Effector memory CD8-positive, alpha-beta T cell (primary cell): ENCODE measurements around the gene SCYGR6.
A peak's percentile ranks its signal among the peaks of the same experiment; 100 is the strongest.
"Not testable (repeated sequence)": the region's sequence is repeated elsewhere in the genome, so short reads cannot be mapped to it uniquely, and the experiment has no call there.

ENCODE experiments used
- ATAC-seq: fragments of 150-1000 bp; cut with Tn5 transposase; replicated peaks from 2 replicates; pipeline ENCODE4 v1.10.0; 2021; ENCODE audit warnings: mild to moderate bottlenecking, moderate library complexity
- DNase-seq, 3 experiments: peaks; one replicate each; pipeline ENCODE4 v3.0.0; 2021
- H3K27ac Mint-ChIP-seq, 2 donors: one replicate each; pipeline ENCODE4 v1.8.0; 2022; ENCODE audit warnings: mild to moderate bottlenecking in 2 of 2, mixed read lengths in 2 of 2, moderate library complexity in 2 of 2
- H3K27me3 Mint-ChIP-seq, 2 donors: one replicate each; pipeline ENCODE4 v1.8.0; 2022; ENCODE audit warnings: mixed read lengths in 2 of 2
- H3K36me3 Mint-ChIP-seq: one replicate; pipeline ENCODE4 v1.8.0; 2022; ENCODE audit warnings: mild to moderate bottlenecking, moderate library complexity, mixed read lengths; ENCODE audit not compliant: insufficient read depth
- H3K4me1 Mint-ChIP-seq, 2 donors: one replicate each; pipeline ENCODE4 v1.8.0; 2022; ENCODE audit warnings: low read depth in 2 of 2, mixed read lengths in 2 of 2
- H3K4me3 Mint-ChIP-seq, 2 donors: one replicate each; pipeline ENCODE4 v1.8.0; 2022; ENCODE audit warnings: mild to moderate bottlenecking in 2 of 2, mixed read lengths in 2 of 2, moderate library complexity in 2 of 2
- H3K9me3 Mint-ChIP-seq, 2 donors: one replicate each; pipeline ENCODE4 v1.8.0; 2022; ENCODE audit warnings: mixed read lengths in 2 of 2
- total RNA-seq, 9 experiments: gene quantifications; one replicate each; lab custom pipeline; 2026; lab: John Stamatoyannopoulos, UW

The SCYGR6 gene
- 0 reads per million in 9 experiments for total RNA-seq

- H3K4me3 Mint-ChIP-seq = no peak within 1 kb of the TSS
- H3K36me3 Mint-ChIP-seq = peaks cover 4% of the 10 kb centered on the region
- H3K27ac Mint-ChIP-seq = no peak within 1 kb of the TSS
- no peaks in the 10 kb centered on the region for H3K9me3 Mint-ChIP-seq
- H3K27me3 Mint-ChIP-seq = peaks cover 29 to 44% of the 10 kb centered on the region in 2 donors
- ATAC-seq = no peak
- no peak for DNase-seq
- H3K4me1 Mint-ChIP-seq = no peaks in the 10 kb centered on the region
These were observed at the start of gene SCYGR6 for GRCh38 chr2:227724394-227725039. TSS of gene SCYGR6 (minus strand) at chr2:227724757. CDS start at chr2:227724757, 0 bp downstream.

- H3K4me1 Mint-ChIP-seq = peaks cover 0 to 5% of the 10 kb centered on the region in 2 donors
- no peak for ATAC-seq
- H3K4me3 Mint-ChIP-seq = no peak overlapping the region
- no peak for DNase-seq
- H3K27ac Mint-ChIP-seq = peak overlapping the region in 1 of 2 donors; percentile 41
- peaks cover 0 to 7% of the 10 kb centered on the region in 2 donors for H3K27me3 Mint-ChIP-seq
- peaks cover 3% of the 10 kb centered on the region for H3K36me3 Mint-ChIP-seq
- no peaks in the 10 kb centered on the region for H3K9me3 Mint-ChIP-seq
These were observed 49.6 kb upstream of the SCYGR6 start for GRCh38 chr2:227774011-227774624.

- no peak for DNase-seq
- peaks cover 0 to 5% of the 10 kb centered on the region in 2 donors for H3K4me1 Mint-ChIP-seq
- no peaks in the 10 kb centered on the region for H3K9me3 Mint-ChIP-seq
- ATAC-seq = no peak
- H3K27me3 Mint-ChIP-seq = no peaks in the 10 kb centered on the region
- H3K27ac Mint-ChIP-seq = no peak overlapping the region
- peaks cover 3% of the 10 kb centered on the region for H3K36me3 Mint-ChIP-seq
- H3K4me3 Mint-ChIP-seq = no peak overlapping the region
These were observed 48.4 kb upstream of the SCYGR6 start for GRCh38 chr2:227772932-227773331.

- Mint-ChIP-seq H3K9me3 (no peaks in the 10 kb centered on the region), H3K36me3 (peaks cover 3% of the 10 kb centered on the region), H3K27me3 (no peaks in the 10 kb centered on the region), H3K4me1 (peaks cover 0 to 5% of the 10 kb centered on the region in 2 donors), H3K4me3 (no peak overlapping the region), H3K27ac (no peak overlapping the region)
- no peak for ATAC-seq
- no peak for DNase-seq
These were observed 47.7 kb upstream of the SCYGR6 start for GRCh38 chr2:227772197-227772661.

- H3K27me3 Mint-ChIP-seq = no peaks in the 10 kb centered on the region
- ATAC-seq (no peak), DNase-seq (no peak)
- H3K9me3 Mint-ChIP-seq = no peaks in the 10 kb centered on the region
- peaks cover 0 to 4% of the 10 kb centered on the region in 2 donors for H3K4me1 Mint-ChIP-seq
- H3K4me3 Mint-ChIP-seq = no peak overlapping the region
- H3K36me3 Mint-ChIP-seq = peaks cover 3% of the 10 kb centered on the region
- no peak overlapping the region for H3K27ac Mint-ChIP-seq
These were observed 43.3 kb upstream of the SCYGR6 start for GRCh38 chr2:227767830-227768229.

GRCh38 chr2:227766373-227766883 is 41.9 kb upstream of the SCYGR6 start:
- H3K27me3 Mint-ChIP-seq = peaks cover 0 to under 1% of the 10 kb centered on the region in 2 donors
- DNase-seq (peak; percentile 34 to 48 (median 40)), ATAC-seq (peak; percentile 83)
- no peaks in the 10 kb centered on the region for H3K36me3 Mint-ChIP-seq
- peaks cover 0 to 4% of the 10 kb centered on the region in 2 donors for H3K4me1 Mint-ChIP-seq
- peak overlapping the region in 1 of 2 donors; percentile 55 for H3K27ac Mint-ChIP-seq
- H3K9me3 Mint-ChIP-seq = no peaks in the 10 kb centered on the region
- no peak overlapping the region for H3K4me3 Mint-ChIP-seq

- H3K4me3 Mint-ChIP-seq = no peak overlapping the region
- peak overlapping the region in 1 of 2 donors; percentile 55 for H3K27ac Mint-ChIP-seq
- no peaks in the 10 kb centered on the region for H3K9me3 Mint-ChIP-seq
These were observed 41.3 kb upstream of the SCYGR6 start for GRCh38 chr2:227765788-227766372.

GRCh38 chr2:227761740-227762476 is 37.4 kb upstream of the SCYGR6 start:
- H3K4me3 Mint-ChIP-seq = no peak overlapping the region
- no peak overlapping the region for H3K27ac Mint-ChIP-seq

More at GRCh38 chr2:227765788-227766372, 41.3 kb upstream of the SCYGR6 start:
- Mint-ChIP-seq H3K4me1 (peaks cover 0 to 4% of the 10 kb centered on the region in 2 donors), H3K36me3 (no peaks in the 10 kb centered on the region), H3K27me3 (peaks cover 0 to 6% of the 10 kb centered on the region in 2 donors)
- ATAC-seq = no peak
- no peak for DNase-seq

GRCh38 chr2:227759411-227760118 is 35.0 kb upstream of the SCYGR6 start:
- DNase-seq (no peak), ATAC-seq (no peak)
- H3K4me1 Mint-ChIP-seq = no peaks in the 10 kb centered on the region
- H3K9me3 Mint-ChIP-seq = no peaks in the 10 kb centered on the region
- no peak overlapping the region for H3K4me3 Mint-ChIP-seq
- peaks cover 0 to 10% of the 10 kb centered on the region in 2 donors for H3K27me3 Mint-ChIP-seq
- H3K36me3 Mint-ChIP-seq = no peaks in the 10 kb centered on the region
- no peak overlapping the region for H3K27ac Mint-ChIP-seq

More at GRCh38 chr2:227761740-227762476, 37.4 kb upstream of the SCYGR6 start:
- Mint-ChIP-seq H3K27me3 (peaks cover 0 to 10% of the 10 kb centered on the region in 2 donors), H3K9me3 (no peaks in the 10 kb centered on the region), H3K36me3 (no peaks in the 10 kb centered on the region), H3K4me1 (peaks cover 0 to 4% of the 10 kb centered on the region in 2 donors)
- DNase-seq = no peak
- no peak for ATAC-seq

- ATAC-seq, H3K9me3 Mint-ChIP-seq, H3K4me1 Mint-ChIP-seq, H3K27ac Mint-ChIP-seq, H3K4me3 Mint-ChIP-seq, H3K36me3 Mint-ChIP-seq, H3K27me3 Mint-ChIP-seq, DNase-seq: not testable (repeated sequence)
These were observed 31.7 kb upstream of the SCYGR6 start for GRCh38 chr2:227756261-227756660.

- H3K27me3 Mint-ChIP-seq = peaks cover 12 to 23% of the 10 kb centered on the region in 2 donors
- ATAC-seq = no peak
- H3K4me1 Mint-ChIP-seq = no peaks in the 10 kb centered on the region
- no peak for DNase-seq
- H3K27ac Mint-ChIP-seq = no peak overlapping the region
- H3K36me3 Mint-ChIP-seq = peaks cover 3% of the 10 kb centered on the region
- no peaks in the 10 kb centered on the region for H3K9me3 Mint-ChIP-seq
- H3K4me3 Mint-ChIP-seq = no peak overlapping the region
These were observed 23.5 kb upstream of the SCYGR6 start for GRCh38 chr2:227748079-227748478.

GRCh38 chr2:227745594-227745993 is 21.0 kb upstream of the SCYGR6 start, which contains the start of gene SCYGR8:
TSS of gene SCYGR8 (plus strand) at chr2:227745894. CDS start at chr2:227745894, 0 bp downstream.
- peaks cover 3% of the 10 kb centered on the region for H3K36me3 Mint-ChIP-seq

More at GRCh38 chr2:227745594-227745993, 21.0 kb upstream of the SCYGR6 start, which contains the start of gene SCYGR8:
- Mint-ChIP-seq H3K9me3 (no peaks in the 10 kb centered on the region), H3K4me3 (no peak within 1 kb of the TSS), H3K27ac (no peak within 1 kb of the TSS), H3K4me1 (no peaks in the 10 kb centered on the region), H3K27me3 (peaks cover 6 to 23% of the 10 kb centered on the region in 2 donors)
- DNase-seq = no peak
- no peak for ATAC-seq
